Mesendoderm (in vitro differentiated cells): ENCODE measurements around the gene VAV3.

Experiments used
- DNase-seq: peaks from one replicate; pipeline ENCODE4 v3.0.0; 2013
- H2AK5ac ChIP-seq: 2 replicates; pipeline ENCODE4 v1.6.1; 2013; ENCODE audit warnings: low read length, inconsistent platforms
- H2BK120ac ChIP-seq: 2 replicates; pipeline ENCODE4 v1.6.1; 2013; ENCODE audit warnings: low read depth, mild to moderate bottlenecking, low read length, moderate library complexity, mixed read lengths
- H2BK15ac ChIP-seq: replicated peaks from 2 replicates; pipeline ENCODE4 v1.6.1; 2013; ENCODE audit warnings: low read depth, mild to moderate bottlenecking, moderate library complexity
- H2BK5ac ChIP-seq: 2 replicates; pipeline ENCODE4 v1.6.1; 2013; ENCODE audit warnings: low read length, inconsistent platforms
- H3K18ac ChIP-seq: 2 replicates; pipeline ENCODE4 v1.6.1; 2013; ENCODE audit warnings: mild to moderate bottlenecking, low read length, mixed read lengths
- H3K23ac ChIP-seq: one replicate; pipeline ENCODE4 v1.6.1; 2013; ENCODE audit warnings: low read length
- H3K27ac ChIP-seq: 2 replicates; pipeline ENCODE4 v1.5.1; 2013; ENCODE audit warnings: low read depth, mild to moderate bottlenecking, inconsistent platforms, low read length, moderate library complexity
- H3K27me3 ChIP-seq: 2 replicates; pipeline ENCODE4 v1.6.1; 2013; ENCODE audit warnings: low read length, control low read depth, mild to moderate bottlenecking, inconsistent platforms; ENCODE audit not compliant: insufficient read depth, poor library complexity
- H3K36me3 ChIP-seq: 2 replicates; pipeline ENCODE4 v1.6.1; 2013; ENCODE audit warnings: low read length, inconsistent platforms; ENCODE audit not compliant: control insufficient read depth, insufficient read depth
- H3K4ac ChIP-seq: one replicate; pipeline ENCODE4 v1.6.1; 2013; ENCODE audit warnings: low read depth, mild to moderate bottlenecking, low read length, moderate library complexity
- H3K4me1 ChIP-seq: 2 replicates; pipeline ENCODE4 v1.6.1; 2013; ENCODE audit warnings: low read depth, low read length, inconsistent platforms; ENCODE audit not compliant: control insufficient read depth
- H3K4me2 ChIP-seq: 2 replicates; pipeline ENCODE4 v1.6.1; 2013; ENCODE audit warnings: low read length
- H3K4me3 ChIP-seq: 2 replicates; pipeline ENCODE4 v1.5.1; 2013; ENCODE audit warnings: mild to moderate bottlenecking, low read length
- H3K56ac ChIP-seq: one replicate; pipeline ENCODE4 v1.6.1; 2013; ENCODE audit warnings: low read length
- H3K79me1 ChIP-seq: 2 replicates; pipeline ENCODE4 v1.6.1; 2013; ENCODE audit warnings: low read length, inconsistent platforms
- H3K79me2 ChIP-seq: 2 replicates; pipeline ENCODE4 v1.6.1; 2013; ENCODE audit warnings: mild to moderate bottlenecking, low read length; ENCODE audit not compliant: control insufficient read depth, insufficient read depth
- H3K9ac ChIP-seq: 2 replicates; pipeline ENCODE4 v1.6.1; 2013; ENCODE audit warnings: low read length, inconsistent platforms
- H4K5ac ChIP-seq: one replicate; pipeline ENCODE4 v1.6.1; 2013; ENCODE audit warnings: low read length
- H4K8ac ChIP-seq: one replicate; pipeline ENCODE4 v1.6.1; 2013; ENCODE audit warnings: low read depth, mild to moderate bottlenecking, control low read depth, low read length, moderate library complexity
- WGBS: extraction: QIAGEN DNeasy Blood & Tissue Kit; methylation state at CpG from one replicate; pipeline ENCODE4 v1.1.7; 2013; ENCODE audit warnings: low lambda C conversion rate, missing lambda C conversion rate; ENCODE audit not compliant: insufficient coverage; ENCODE audit errors: extremely low coverage; 5-methylcytosine and 5-hydroxymethylcytosine counted together

VAV3 gene

DNA sequence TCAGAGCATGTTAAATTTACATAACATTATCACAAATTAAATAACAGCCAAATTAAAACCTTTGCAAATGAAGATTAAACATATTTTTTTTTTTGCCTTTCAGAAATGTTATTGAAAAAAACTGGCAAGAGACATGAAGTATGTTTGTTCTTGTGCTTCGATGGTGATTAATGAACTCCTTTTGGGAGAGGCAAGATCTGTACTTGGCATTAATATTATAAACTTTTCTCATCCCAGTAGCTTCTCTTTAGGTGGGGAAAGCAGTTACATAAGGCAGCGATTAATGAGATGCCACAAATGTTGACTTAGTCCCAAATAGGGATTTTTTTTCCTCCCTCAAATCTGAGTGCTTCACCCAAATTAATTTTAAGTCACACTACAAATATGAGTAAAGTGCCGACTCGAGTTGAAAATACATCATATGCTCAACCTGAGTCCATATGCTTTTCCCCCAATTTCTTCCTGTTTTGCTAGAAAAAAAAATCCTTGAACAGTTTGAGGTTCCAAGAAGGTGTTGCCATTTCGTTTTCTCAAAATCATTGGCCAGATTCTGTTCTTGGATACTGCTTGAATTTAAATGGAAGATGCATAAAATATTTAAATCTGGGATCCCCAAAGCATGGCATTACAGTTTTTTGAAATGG lies 294.5 kb downstream of the VAV3 start:
- no peaks in the 10 kb centered on the region for H3K79me2 ChIP-seq
- no peak overlapping the region for H3K18ac ChIP-seq
- no peak overlapping the region for H3K9ac ChIP-seq
- H4K8ac ChIP-seq, result no peak overlapping the region
- H3K4me3 ChIP-seq, result no peak overlapping the region
- no peak overlapping the region for H3K23ac ChIP-seq
- no peak overlapping the region for H3K56ac ChIP-seq
- no peak overlapping the region for H2AK5ac ChIP-seq
- no peak overlapping the region for H2BK120ac ChIP-seq
- no peak overlapping the region for H2BK5ac ChIP-seq
- no peak overlapping the region for H3K4ac ChIP-seq
- no peaks in the 10 kb centered on the region for H3K4me1 ChIP-seq
- no peak overlapping the region for H3K27ac ChIP-seq
- H3K27me3 ChIP-seq, result no peaks in the 10 kb centered on the region
- no peak overlapping the region for H3K4me2 ChIP-seq
- no peak overlapping the region for H2BK15ac ChIP-seq
- no peaks in the 10 kb centered on the region for H3K79me1 ChIP-seq
- no peak for DNase-seq
- H3K36me3 ChIP-seq, result no peaks in the 10 kb centered on the region
- WGBS, result no CpG with 5 or more reads among the region's 5 CpGs
- H4K5ac ChIP-seq, result no peak overlapping the region

DNA sequence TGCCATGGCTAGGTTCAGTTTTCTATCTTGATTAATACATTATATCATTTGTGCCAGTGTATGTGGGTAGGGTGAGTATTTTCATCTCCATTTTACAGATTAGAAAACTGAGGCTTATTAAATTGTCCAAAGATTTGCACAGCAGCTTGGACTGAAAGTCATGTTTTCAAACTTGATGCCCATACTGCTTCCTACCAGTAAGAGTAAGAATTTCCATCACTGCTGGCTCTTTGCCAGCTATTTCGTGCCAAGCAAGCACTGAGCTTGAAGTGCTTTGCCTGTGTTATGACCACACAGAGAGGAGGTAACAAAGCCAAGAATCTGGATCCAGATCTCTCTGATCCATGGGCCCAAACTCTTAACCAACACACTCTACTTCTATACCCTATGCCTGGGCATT lies 295.0 kb downstream of the VAV3 start:
- H3K23ac ChIP-seq, result no peak overlapping the region
- H4K8ac ChIP-seq, result no peak overlapping the region
- no peaks in the 10 kb centered on the region for H3K36me3 ChIP-seq
- no peak for DNase-seq
- H4K5ac ChIP-seq, result no peak overlapping the region
- no peaks in the 10 kb centered on the region for H3K4me1 ChIP-seq
- WGBS, result no CpG with 5 or more reads among the region's 1 CpG
- no peak overlapping the region for H3K4me3 ChIP-seq
- H2AK5ac ChIP-seq, result no peak overlapping the region
- H2BK15ac ChIP-seq, result no peak overlapping the region
- H3K79me2 ChIP-seq, result no peaks in the 10 kb centered on the region
- H3K27ac ChIP-seq, result no peak overlapping the region
- no peak overlapping the region for H3K4ac ChIP-seq
- no peak overlapping the region for H3K56ac ChIP-seq
- no peak overlapping the region for H3K18ac ChIP-seq
- no peak overlapping the region for H2BK120ac ChIP-seq
- H3K9ac ChIP-seq, result no peak overlapping the region
- H2BK5ac ChIP-seq, result no peak overlapping the region
- no peaks in the 10 kb centered on the region for H3K27me3 ChIP-seq
- H3K4me2 ChIP-seq, result no peak overlapping the region
- H3K79me1 ChIP-seq, result no peaks in the 10 kb centered on the region

- no peaks in the 10 kb centered on the region for H3K27me3 ChIP-seq
- no peak overlapping the region for H3K9ac ChIP-seq
- no peak overlapping the region for H3K27ac ChIP-seq
- no peak overlapping the region for H3K23ac ChIP-seq
- H3K4me3 ChIP-seq, result no peak overlapping the region
- no peak overlapping the region for H4K5ac ChIP-seq
- no CpG with 5 or more reads among the region's 6 CpGs for WGBS
- H3K79me2 ChIP-seq, result no peaks in the 10 kb centered on the region
- H3K4ac ChIP-seq, result no peak overlapping the region
- no peak overlapping the region for H2AK5ac ChIP-seq
- no peak for DNase-seq
- H2BK5ac ChIP-seq, result no peak overlapping the region
- H3K36me3 ChIP-seq, result no peaks in the 10 kb centered on the region
- no peak overlapping the region for H3K18ac ChIP-seq
- no peaks in the 10 kb centered on the region for H3K4me1 ChIP-seq
- no peak overlapping the region for H2BK120ac ChIP-seq
- H4K8ac ChIP-seq, result no peak overlapping the region
- H3K79me1 ChIP-seq, result no peaks in the 10 kb centered on the region
- H2BK15ac ChIP-seq, result no peak overlapping the region
- no peak overlapping the region for H3K4me2 ChIP-seq
- H3K56ac ChIP-seq, result no peak overlapping the region
Measured at GRCh38 chr1:107668762-107669161, 296.2 kb downstream of the VAV3 start.

- Histone ChIP-seq H4K8ac (no peak overlapping the region), H2BK5ac (no peak overlapping the region), H2AK5ac (no peak overlapping the region), H2BK120ac (no peak overlapping the region), H2BK15ac (no peak overlapping the region), H3K4ac (no peak overlapping the region), H3K27ac (no peak overlapping the region), H3K4me1 (no peaks in the 10 kb centered on the region), H3K36me3 (no peaks in the 10 kb centered on the region), H3K9ac (no peak overlapping the region), H3K79me2 (no peaks in the 10 kb centered on the region), H3K18ac (no peak overlapping the region), H3K4me3 (no peak overlapping the region), H3K27me3 (no peaks in the 10 kb centered on the region), H3K4me2 (no peak overlapping the region), H3K23ac (no peak overlapping the region), H3K79me1 (no peaks in the 10 kb centered on the region), H4K5ac (no peak overlapping the region), H3K56ac (no peak overlapping the region)
- no CpG with 5 or more reads among the region's 5 CpGs for WGBS
- DNase-seq, result no peak
Measured at GRCh38 chr1:107666493-107666892, 298.5 kb downstream of the VAV3 start.

DNA sequence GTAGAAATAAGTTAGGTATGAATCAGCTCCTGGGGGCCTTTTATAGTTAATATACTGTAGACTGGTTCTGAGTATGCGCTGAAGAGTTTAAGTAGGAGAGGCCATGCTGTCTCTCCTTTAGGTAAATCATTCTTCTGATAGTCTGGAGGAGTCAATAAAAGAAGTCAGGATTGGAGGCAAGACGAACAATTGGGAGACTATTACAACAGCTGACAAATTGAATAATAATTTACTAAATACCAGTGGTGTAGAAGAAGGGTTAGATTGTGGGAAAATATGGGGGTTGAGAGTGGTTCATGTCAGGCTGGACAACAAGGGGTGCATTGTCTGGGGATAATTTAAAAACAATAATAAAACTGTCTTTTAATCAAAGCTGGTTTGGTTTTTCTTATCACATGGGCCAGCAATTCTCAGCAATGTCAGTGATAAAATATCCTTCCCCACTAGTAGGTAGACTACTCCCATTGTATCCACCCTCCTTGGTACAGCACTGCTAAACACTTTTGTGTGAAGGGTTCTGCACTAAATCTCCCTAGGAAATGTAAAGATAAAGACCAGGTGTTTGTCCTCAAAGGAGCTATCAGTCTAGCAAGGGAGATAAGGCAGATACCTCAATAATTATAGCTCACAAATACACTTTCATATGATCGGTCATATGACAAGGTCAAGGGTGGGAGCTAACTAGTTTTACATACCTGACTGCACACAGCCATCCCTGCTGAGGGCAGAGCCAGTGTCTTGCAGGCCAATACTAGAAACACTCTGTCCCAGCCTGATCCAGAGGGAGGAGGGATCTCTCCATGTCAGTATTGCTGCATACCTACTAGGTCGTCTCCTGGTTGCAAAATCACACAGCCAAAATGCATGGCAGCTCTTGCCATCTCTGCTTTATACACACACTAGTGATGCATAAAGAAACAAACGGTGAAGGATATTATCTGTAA lies 299.7 kb downstream of the VAV3 start:
- Histone ChIP-seq H3K56ac (no peak overlapping the region), H3K79me1 (no peaks in the 10 kb centered on the region), H3K36me3 (no peaks in the 10 kb centered on the region), H3K9ac (no peak overlapping the region), H2AK5ac (no peak overlapping the region), H2BK120ac (no peak overlapping the region), H3K4me2 (no peak overlapping the region), H3K18ac (no peak overlapping the region), H4K8ac (no peak overlapping the region), H3K27ac (no peak overlapping the region), H3K27me3 (no peaks in the 10 kb centered on the region), H2BK15ac (no peak overlapping the region), H3K23ac (no peak overlapping the region), H2BK5ac (no peak overlapping the region), H3K79me2 (no peaks in the 10 kb centered on the region), H3K4me3 (no peak overlapping the region), H3K4me1 (no peaks in the 10 kb centered on the region), H4K5ac (no peak overlapping the region), H3K4ac (no peak overlapping the region)
- DNase-seq, result no peak
- no CpG with 5 or more reads among the region's 5 CpGs for WGBS
